ENCODE results near the gene LIN37. TPM values are rescaled to one million over a fixed set of nuclear protein-coding genes. Genes with fewer than 3 reads are reported as not detected.

LIN37 gene
- total and polyA plus RNA-seq, 2 of the 13 experiments (the other 11 are each of a cell fraction or from before 2014, with no cell fraction given) = 6.3 to 8.7 TPM

GRCh38 chr19:35716801-35717664 lies 31.3 kb upstream of the LIN37 start (continued):
- TF ChIP-seq NFAT5 (CRISPR knock-in tag; IDR thresholded peaks at IDR 0.05) (no peak; the same call in 1 of the 2 replicates), ZNF850 (CRISPR knock-in tag; conservative IDR thresholded peaks at IDR 0.05) (no peak), RBAK (CRISPR knock-in tag; IDR thresholded peaks at IDR 0.05) (no peak), ZFAT (CRISPR knock-in tag; conservative IDR thresholded peaks at IDR 0.05) (peak; percentile 59; the same call in 1 of the 2 replicates), ZNF552 (CRISPR knock-in tag; IDR thresholded peaks at IDR 0.05; ENCODE audit: borderline replicate concordance) (0 out of 2 replicates have a peak, but pooled peaks have one; percentile 13), TBX2 (CRISPR knock-in tag; IDR thresholded peaks at IDR 0.05; ENCODE audit: borderline replicate concordance) (peak; percentile 58; the same call in 1 of the 2 replicates), PRDM4 (CRISPR knock-in tag; IDR thresholded peaks at IDR 0.05; ENCODE audit: borderline replicate concordance) (no peak), KAT7 (CRISPR knock-in tag; IDR thresholded peaks at IDR 0.05; ENCODE audit: borderline replicate concordance) (0 out of 2 replicates have a peak, but pooled peaks have one; percentile 50), DMAP1 (CRISPR knock-in tag; IDR thresholded peaks at IDR 0.05) (0 out of 2 replicates have a peak, but pooled peaks have one; percentile 36), NKX3-1 (CRISPR knock-in tag; IDR thresholded peaks at IDR 0.05) (no peak), E2F5 (CRISPR knock-in tag; conservative IDR thresholded peaks at IDR 0.05) (no peak), ZNF883 (CRISPR knock-in tag; IDR thresholded peaks at IDR 0.05; ENCODE audit: not compliant biosample characterization) (no peak), KLF16 (CRISPR knock-in tag; IDR thresholded peaks at IDR 0.05) (peak in 1 of 2 experiments; percentile 3; a peak in 2 of 4 replicates), TOPORS (CRISPR knock-in tag; IDR thresholded peaks at IDR 0.05) (peak; percentile 65; the same call in 1 of the 2 replicates), NRL (CRISPR knock-in tag; IDR thresholded peaks at IDR 0.05; ENCODE audit: borderline replicate concordance) (0 out of 2 replicates have a peak, but pooled peaks have one; percentile 16), SAP130 (CRISPR knock-in tag; IDR thresholded peaks at IDR 0.05; ENCODE audit: low read depth) (peak; percentile 80), ZSCAN20 (CRISPR knock-in tag; IDR thresholded peaks at IDR 0.05; ENCODE audit: borderline replicate concordance) (0 out of 2 replicates have a peak, but pooled peaks have one; percentile 22), ZFP1 (CRISPR knock-in tag; IDR thresholded peaks at IDR 0.05) (no peak), ZBTB7B (CRISPR knock-in tag; IDR thresholded peaks at IDR 0.05) (peak; percentile 19; the same call in 1 of the 2 replicates)
